Measurements from ENCODE around the gene SDK1.

Gene SDK1

DNA sequence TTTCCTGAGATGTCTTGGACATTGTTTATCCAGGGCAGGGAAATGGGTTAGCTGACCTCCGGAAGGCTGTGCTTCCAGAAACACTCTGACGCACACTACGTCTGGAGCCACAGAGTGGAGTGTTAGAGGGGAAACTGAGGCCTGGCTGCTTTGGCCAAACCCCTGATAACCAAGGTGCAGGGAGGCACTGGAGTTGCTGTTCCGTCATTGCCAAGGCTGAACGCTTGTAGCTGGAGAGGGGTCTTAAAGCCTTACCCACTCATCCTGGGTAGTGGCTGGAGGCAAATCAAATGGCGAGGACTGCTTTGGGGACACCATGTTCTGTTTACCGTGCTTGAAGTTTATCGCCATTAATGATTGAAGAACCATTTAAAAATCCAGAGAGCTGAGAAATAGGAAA lies 776.9 kb downstream of the SDK1 start:
- DNase-seq (ENCODE audit: low read depth, low spot score) = no peak
- H3K4me3 ChIP-seq (ENCODE audit: low read depth, low read length) = no peak overlapping the region
- TF ChIP-seq, protein P1, sequence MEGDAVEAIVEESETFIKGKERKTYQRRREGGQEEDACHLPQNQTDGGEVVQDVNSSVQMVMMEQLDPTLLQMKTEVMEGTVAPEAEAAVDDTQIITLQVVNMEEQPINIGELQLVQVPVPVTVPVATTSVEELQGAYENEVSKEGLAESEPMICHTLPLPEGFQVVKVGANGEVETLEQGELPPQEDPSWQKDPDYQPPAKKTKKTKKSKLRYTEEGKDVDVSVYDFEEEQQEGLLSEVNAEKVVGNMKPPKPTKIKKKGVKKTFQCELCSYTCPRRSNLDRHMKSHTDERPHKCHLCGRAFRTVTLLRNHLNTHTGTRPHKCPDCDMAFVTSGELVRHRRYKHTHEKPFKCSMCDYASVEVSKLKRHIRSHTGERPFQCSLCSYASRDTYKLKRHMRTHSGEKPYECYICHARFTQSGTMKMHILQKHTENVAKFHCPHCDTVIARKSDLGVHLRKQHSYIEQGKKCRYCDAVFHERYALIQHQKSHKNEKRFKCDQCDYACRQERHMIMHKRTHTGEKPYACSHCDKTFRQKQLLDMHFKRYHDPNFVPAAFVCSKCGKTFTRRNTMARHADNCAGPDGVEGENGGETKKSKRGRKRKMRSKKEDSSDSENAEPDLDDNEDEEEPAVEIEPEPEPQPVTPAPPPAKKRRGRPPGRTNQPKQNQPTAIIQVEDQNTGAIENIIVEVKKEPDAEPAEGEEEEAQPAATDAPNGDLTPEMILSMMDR (IDR thresholded peaks at IDR 0.05; ENCODE audit: low read depth, low read length) = no peak
- in situ Hi-C loops (cut with HindIII; ENCODE audit: low sequenced_read_pairs) = no loop called here

DNA sequence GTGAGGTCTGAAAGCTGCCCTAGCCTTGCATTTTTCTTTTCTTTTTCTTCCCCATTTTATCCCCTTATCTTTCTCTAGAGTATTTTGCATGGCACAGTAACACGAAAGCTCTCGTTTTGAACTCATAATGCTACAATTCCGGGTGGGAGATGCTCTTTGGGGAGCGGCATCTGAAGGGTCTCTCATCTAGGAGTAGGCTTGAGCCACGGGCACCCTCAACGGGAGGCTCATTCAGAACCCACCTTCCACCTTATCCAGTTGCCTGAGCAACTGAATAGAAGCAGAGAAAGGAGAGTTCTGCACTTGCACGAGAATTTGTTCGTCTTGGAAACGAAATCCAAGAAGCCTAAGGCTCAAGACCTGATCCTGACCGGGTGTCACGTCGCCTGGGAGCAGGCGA lies 777.5 kb downstream of the SDK1 start:
- in situ Hi-C loops (cut with HindIII; ENCODE audit: low sequenced_read_pairs) = no loop called here
- DNase-seq (ENCODE audit: low read depth, low spot score) = no peak
- TF ChIP-seq, protein P1 (IDR thresholded peaks at IDR 0.05; ENCODE audit: low read depth, low read length) = no peak
- H3K4me3 ChIP-seq (ENCODE audit: low read depth, low read length) = no peak overlapping the region

DNA sequence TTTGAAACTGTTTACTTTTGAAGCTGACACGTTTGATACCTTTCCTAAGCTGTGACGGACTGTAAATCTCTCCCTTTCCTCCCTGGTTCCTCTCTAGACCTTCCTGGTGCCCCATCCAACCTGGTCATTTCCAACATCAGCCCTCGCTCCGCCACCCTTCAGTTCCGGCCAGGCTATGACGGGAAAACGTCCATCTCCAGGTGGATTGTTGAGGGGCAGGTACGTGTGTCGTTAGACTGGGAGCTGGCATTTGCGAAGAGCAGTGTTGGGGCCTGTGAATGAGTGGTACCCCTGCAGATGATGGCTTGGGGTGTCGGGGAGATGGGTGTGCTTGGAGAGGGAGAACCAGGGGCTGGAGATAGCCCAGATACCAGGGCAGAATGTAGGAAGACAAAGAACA lies 778.3 kb downstream of the SDK1 start:
- in situ Hi-C loops (cut with HindIII; ENCODE audit: low sequenced_read_pairs) = no loop called here
- TF ChIP-seq, protein P1 (IDR thresholded peaks at IDR 0.05; ENCODE audit: low read depth, low read length) = no peak
- no peak for DNase-seq (ENCODE audit: low read depth, low spot score)
- no peak overlapping the region for H3K4me3 ChIP-seq (ENCODE audit: low read depth, low read length)

DNA sequence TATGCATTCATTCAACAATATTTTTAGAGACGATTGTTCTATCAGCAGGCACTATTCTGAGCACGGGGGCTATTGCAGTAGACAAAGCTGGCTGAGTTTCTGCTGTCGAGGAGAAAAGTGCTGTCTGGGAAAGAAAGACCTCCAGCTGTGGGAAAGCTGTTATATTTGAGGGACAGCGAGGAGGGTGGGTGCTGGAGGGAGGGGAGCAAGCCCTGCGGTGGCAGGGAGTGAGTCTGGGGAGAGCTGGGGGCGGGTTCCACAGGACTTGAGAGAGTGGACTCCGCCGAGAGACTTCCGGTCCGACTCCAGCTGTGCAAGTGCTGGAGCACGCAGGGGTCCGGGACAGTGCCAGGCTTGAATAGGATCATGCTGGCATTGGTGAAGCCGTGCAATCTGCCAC lies 778.9 kb downstream of the SDK1 start:
- TF ChIP-seq, protein P1 (IDR thresholded peaks at IDR 0.05; ENCODE audit: low read depth, low read length) = no peak
- in situ Hi-C loops (cut with HindIII; ENCODE audit: low sequenced_read_pairs) = no loop called here
- no peak for DNase-seq (ENCODE audit: low read depth, low spot score)
- H3K4me3 ChIP-seq (ENCODE audit: low read depth, low read length) = no peak overlapping the region

DNA sequence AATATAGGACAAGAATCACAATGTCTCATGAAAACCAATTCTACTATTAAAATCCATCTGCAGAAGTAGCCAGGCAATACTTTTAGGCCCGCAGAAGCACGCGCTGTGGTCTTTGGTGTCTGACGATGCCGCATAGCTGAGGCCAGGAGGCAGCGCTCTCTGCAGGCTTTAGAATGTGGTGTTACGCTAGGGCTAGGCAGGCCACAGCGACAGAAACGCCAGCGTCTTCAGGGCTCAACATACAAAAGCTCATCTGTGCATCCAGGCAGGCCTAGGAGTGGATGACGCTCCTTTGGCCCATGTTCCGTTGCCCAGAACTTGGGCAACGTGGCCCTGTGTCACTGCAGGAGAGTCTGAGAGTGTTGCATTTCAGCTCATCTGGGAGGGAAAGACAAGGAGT lies 779.9 kb downstream of the SDK1 start:
- in situ Hi-C loops (cut with HindIII; ENCODE audit: low sequenced_read_pairs) = no loop called here
- DNase-seq (ENCODE audit: low read depth, low spot score) = no peak
- TF ChIP-seq, protein P1 (IDR thresholded peaks at IDR 0.05; ENCODE audit: low read depth, low read length) = no peak
- no peak overlapping the region for H3K4me3 ChIP-seq (ENCODE audit: low read depth, low read length)

DNA sequence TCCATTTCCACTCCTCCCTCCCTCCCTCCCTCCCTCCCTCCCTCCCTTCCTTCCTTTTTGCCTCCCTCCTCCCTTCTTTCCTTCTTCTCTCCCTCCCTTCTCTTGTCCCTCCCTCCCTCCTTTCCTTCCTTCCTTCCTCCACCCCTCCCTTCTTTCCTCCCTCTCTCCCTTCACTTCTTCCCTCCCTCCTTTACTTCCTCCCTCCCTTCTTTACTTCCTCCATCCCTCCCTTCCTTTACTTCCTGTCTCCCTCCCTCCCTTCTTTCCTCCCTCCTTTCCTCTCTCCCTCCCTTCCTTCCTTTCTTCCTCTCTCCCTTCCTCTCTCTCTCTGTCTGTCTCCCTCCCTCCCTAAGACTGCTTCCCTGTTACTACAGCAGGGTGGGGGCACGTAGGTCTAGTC lies 782.5 kb downstream of the SDK1 start:
- H3K4me3 ChIP-seq (ENCODE audit: low read depth, low read length) = no peak overlapping the region
- DNase-seq (ENCODE audit: low read depth, low spot score) = no peak
- in situ Hi-C loops (cut with HindIII; ENCODE audit: low sequenced_read_pairs) = no loop called here
- TF ChIP-seq, protein P1 (IDR thresholded peaks at IDR 0.05; ENCODE audit: low read depth, low read length) = no peak

DNA sequence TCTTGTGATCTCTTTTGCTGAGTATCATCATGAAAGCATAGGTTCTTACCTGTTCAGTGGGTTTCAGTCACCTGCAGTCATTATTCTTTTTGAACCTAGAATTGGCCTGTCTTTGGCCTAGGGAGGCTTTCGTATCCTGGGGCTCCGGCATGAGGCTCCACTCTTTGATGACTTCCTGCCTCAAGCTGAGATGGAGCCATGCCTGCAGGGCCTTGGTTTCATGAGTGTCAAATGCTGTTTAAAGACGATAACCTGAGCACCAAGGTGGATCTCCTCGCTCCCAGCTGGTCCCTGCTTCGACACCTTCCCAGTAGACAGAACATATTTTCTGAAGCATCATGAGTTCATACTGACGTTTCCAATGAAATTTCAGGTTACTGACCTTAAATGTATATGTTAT lies 783.2 kb downstream of the SDK1 start:
- no peak overlapping the region for H3K4me3 ChIP-seq (ENCODE audit: low read depth, low read length)
- no peak for DNase-seq (ENCODE audit: low read depth, low spot score)
- in situ Hi-C loops (cut with HindIII; ENCODE audit: low sequenced_read_pairs) = no loop called here
- TF ChIP-seq, protein P1 (IDR thresholded peaks at IDR 0.05; ENCODE audit: low read depth, low read length) = no peak

All from astrocyte of the spinal cord (primary cell).